ACC112 (cell line): ENCODE data around the gene CDC25C.

Source experiments
- H2AFZ ChIP-seq: fragments of 200-600 bp; sonication (generic); one replicate; pipeline ENCODE4 v1.6.0; 2017; ENCODE audit warnings: antibody characterized with exemption, low read length; ENCODE audit not compliant: unreplicated experiment
- H3K27ac ChIP-seq: fragments of 200-600 bp; sonication (generic); 2 replicates; pipeline ENCODE4 v1.5.1; 2014; ENCODE audit warnings: low read depth, mild to moderate bottlenecking, antibody characterized with exemption, low read length, moderate library complexity
- H3K27me3 ChIP-seq: fragments of 200-600 bp; sonication (generic); 2 replicates; pipeline ENCODE4 v1.6.1; 2014; ENCODE audit warnings: mild to moderate bottlenecking, antibody characterized with exemption, low read length, moderate library complexity, mixed read lengths; ENCODE audit not compliant: insufficient read depth
- H3K36me3 ChIP-seq: fragments of 200-600 bp; sonication (generic); 2 replicates; pipeline ENCODE4 v1.6.1; 2016; ENCODE audit warnings: mild to moderate bottlenecking, antibody characterized with exemption, low read length, moderate library complexity, mixed read lengths; ENCODE audit not compliant: insufficient read depth
- H3K4me1 ChIP-seq: fragments of 200-600 bp; sonication (generic); one replicate; pipeline ENCODE4 v1.6.1; 2016; ENCODE audit warnings: low read length, mixed read lengths; ENCODE audit not compliant: insufficient read depth, unreplicated experiment, control insufficient read depth
- H3K4me3 ChIP-seq: fragments of 200-600 bp; sonication (generic); 2 replicates; pipeline ENCODE4 v1.5.1; 2014; ENCODE audit warnings: mild to moderate bottlenecking, low read depth, low read length
- H3K79me2 ChIP-seq: fragments of 200-600 bp; sonication (generic); one replicate; pipeline ENCODE4 v1.6.0; 2016; ENCODE audit warnings: low read length; ENCODE audit not compliant: control insufficient read depth, unreplicated experiment, insufficient read depth

The CDC25C gene

DNA sequence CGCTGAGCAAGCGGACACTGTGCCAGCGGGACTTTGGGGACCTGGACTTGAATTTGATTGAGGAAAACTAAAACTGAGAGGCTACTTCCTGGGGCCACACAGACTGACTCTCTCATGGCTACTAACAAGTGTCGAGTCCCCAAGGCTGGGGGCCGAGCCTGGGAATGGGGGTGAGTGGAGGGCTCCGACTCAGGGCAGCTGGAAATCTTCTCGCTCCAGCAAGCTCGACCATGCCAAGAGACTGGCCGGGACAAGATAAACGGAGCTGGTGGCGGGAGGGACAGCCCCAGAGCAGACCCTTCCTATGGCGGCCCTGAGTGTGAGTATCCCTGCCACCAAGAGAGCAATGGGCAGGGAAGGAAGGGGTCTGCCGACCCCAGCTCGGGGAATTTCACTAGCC is 15.3 kb upstream of the CDC25C start:
- no peak overlapping the region for H3K4me3 ChIP-seq
- H3K27me3 ChIP-seq, result no peaks in the 10 kb centered on the region
- peaks cover 9% of the 10 kb centered on the region for H3K79me2 ChIP-seq
- H3K27ac ChIP-seq, result no peak overlapping the region
- peaks cover 52% of the 10 kb centered on the region for H3K36me3 ChIP-seq
- no peak overlapping the region for H2AFZ ChIP-seq
- peaks cover 24% of the 10 kb centered on the region for H3K4me1 ChIP-seq

DNA sequence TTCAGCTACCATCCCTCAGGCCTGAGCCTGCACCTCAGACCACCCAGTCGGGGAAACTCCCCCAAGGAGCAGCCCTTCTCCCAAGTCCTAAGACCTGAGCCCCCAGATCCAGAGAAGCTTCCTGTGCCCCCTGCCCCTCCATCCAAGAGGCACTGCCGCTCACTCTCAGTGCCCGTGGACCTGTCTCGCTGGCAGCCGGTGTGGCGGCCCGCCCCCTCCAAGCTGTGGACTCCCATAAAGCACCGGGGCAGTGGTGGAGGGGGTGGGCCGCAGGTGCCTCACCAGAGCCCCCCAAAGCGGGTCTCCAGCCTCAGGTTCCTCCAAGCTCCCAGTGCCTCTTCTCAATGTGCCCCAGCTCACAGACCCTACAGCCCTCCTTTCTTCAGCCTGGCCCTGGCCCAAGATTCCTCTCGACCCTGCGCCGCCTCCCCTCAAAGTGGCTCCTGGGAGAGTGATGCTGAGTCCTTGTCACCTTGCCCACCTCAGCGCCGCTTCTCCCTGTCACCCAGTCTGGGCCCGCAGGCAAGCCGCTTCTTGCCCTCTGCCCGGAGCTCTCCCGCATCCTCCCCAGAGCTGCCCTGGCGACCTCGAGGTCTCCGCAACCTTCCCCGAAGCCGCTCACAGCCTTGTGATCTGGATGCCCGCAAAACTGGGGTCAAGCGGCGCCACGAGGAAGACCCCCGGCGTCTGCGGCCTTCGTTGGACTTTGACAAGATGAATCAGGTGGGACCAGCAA is 13.5 kb upstream of the CDC25C start:
- Histone ChIP-seq H3K27me3 (no peaks in the 10 kb centered on the region), H2AFZ (no peak overlapping the region), H3K79me2 (peaks cover 27% of the 10 kb centered on the region), H3K4me3 (no peak overlapping the region), H3K27ac (no peak overlapping the region), H3K4me1 (peaks cover 14% of the 10 kb centered on the region), H3K36me3 (peaks cover 53% of the 10 kb centered on the region)

DNA sequence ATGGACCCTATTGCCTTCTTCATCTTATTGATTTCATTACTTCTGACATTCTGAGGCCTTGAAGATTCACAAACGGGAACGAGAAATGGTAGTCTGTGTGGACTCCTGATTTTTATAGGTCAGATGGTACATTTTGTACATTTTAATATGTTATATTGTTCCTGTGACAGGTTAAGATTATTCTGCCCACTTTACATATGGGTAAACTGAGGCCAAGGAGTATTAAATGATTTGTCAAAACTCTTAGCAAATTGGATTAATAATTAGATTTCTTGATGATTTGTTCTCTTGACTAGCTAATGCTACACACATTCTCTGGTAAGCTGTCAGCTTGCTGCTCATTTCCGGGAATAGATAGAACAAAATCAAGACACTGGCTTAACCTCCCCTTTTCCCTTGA is 8.4 kb upstream of the CDC25C start:
- peaks cover 21% of the 10 kb centered on the region for H3K36me3 ChIP-seq
- H3K79me2 ChIP-seq, result peaks cover 43% of the 10 kb centered on the region
- no peak overlapping the region for H3K27ac ChIP-seq
- peaks cover 22% of the 10 kb centered on the region for H3K4me1 ChIP-seq
- H3K4me3 ChIP-seq, result peak overlapping the region; percentile 98
- H3K27me3 ChIP-seq, result no peaks in the 10 kb centered on the region
- H2AFZ ChIP-seq, result no peak overlapping the region

DNA sequence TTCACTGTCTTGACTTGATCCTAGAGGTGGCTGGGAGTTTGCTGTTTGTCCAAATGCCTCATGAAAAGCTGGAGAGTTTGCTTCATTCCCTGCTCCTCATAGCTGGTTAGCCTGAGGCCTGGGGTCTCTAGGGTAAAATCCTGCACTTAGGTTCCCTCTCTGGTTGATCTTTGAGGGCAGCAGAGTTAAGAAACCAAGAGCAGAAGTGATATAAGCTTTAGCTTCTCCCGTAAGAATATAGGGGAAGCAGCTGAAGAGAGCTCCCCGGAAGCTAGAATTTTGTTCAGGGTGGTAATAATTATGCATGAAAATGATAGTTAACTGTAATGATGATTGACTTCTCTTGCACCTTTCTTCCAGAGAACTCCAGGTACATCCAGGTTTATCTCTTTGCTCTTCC is 7.9 kb upstream of the CDC25C start:
- H2AFZ ChIP-seq, result no peak overlapping the region
- H3K27ac ChIP-seq, result no peak overlapping the region
- peaks cover 43% of the 10 kb centered on the region for H3K79me2 ChIP-seq
- H3K4me3 ChIP-seq, result peak overlapping the region; percentile 98
- H3K36me3 ChIP-seq, result peaks cover 17% of the 10 kb centered on the region
- H3K4me1 ChIP-seq, result peaks cover 27% of the 10 kb centered on the region
- H3K27me3 ChIP-seq, result no peaks in the 10 kb centered on the region

DNA sequence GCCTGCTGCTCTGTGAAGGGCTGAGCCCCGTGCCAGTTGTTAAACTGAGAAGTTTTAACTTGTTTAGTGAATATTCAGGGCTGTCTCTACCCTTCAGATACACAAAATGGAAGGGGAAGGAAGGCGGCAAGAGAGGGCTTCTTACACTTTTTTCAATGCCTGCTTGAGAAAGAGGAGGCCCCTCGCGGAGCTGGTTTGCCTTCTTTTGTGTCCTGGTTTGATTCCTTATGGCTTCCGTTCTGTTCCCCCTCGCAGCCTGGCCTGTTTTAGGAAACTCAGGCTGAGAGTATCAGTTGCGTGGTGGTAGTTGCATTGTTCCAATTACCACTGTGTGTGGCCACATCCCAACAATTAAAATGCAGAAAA is 7.5 kb upstream of the CDC25C start:
- peaks cover 13% of the 10 kb centered on the region for H3K36me3 ChIP-seq
- no peaks in the 10 kb centered on the region for H3K27me3 ChIP-seq
- H3K27ac ChIP-seq, result peak overlapping the region; percentile 95; the same call in 1 of the 2 replicates
- peak overlapping the region; percentile 98 for H3K4me3 ChIP-seq
- peaks cover 27% of the 10 kb centered on the region for H3K4me1 ChIP-seq
- H2AFZ ChIP-seq, result no peak overlapping the region
- H3K79me2 ChIP-seq, result peaks cover 43% of the 10 kb centered on the region

DNA sequence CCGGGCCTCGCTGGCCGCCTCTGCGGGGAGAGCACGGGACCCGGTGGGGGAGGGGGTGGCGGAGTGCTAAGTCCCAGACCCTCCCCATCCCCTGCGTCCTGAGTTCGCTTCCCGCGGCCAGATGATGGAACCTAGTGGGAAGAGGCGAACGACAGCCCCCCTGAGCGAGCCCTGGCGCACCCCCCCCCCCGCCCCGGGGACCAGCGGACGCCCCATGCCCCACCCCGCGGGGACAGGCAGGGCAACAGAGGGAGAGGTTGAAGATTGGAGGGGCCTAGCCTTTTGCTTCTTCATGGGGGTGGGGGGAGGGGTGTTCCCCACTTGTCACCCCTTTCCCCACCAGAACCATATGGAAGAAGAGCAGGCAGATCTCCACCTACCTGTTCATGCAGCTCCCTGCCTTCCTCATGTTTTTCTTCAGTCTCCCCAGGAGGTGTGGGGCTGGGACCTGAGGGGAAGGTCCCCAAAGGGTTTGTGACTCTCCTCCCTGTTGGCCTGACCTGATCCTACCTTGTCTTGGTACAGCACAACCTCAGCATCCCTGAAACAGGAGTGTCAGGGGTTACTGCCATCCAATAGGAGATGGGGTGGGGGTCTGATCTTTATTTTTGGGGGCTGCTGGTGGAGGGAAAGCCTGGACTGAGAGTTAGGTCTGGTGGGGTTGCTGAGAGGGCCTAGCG is 6.9 kb upstream of the CDC25C start:
- Histone ChIP-seq H3K4me1 (peaks cover 27% of the 10 kb centered on the region), H3K4me3 (peak overlapping the region; percentile 98), H3K27ac (peak overlapping the region; percentile 95; the same call in 1 of the 2 replicates), H2AFZ (no peak overlapping the region), H3K27me3 (no peaks in the 10 kb centered on the region), H3K36me3 (peaks cover 8% of the 10 kb centered on the region; the same call in 1 of the 2 replicates), H3K79me2 (peaks cover 40% of the 10 kb centered on the region)

DNA sequence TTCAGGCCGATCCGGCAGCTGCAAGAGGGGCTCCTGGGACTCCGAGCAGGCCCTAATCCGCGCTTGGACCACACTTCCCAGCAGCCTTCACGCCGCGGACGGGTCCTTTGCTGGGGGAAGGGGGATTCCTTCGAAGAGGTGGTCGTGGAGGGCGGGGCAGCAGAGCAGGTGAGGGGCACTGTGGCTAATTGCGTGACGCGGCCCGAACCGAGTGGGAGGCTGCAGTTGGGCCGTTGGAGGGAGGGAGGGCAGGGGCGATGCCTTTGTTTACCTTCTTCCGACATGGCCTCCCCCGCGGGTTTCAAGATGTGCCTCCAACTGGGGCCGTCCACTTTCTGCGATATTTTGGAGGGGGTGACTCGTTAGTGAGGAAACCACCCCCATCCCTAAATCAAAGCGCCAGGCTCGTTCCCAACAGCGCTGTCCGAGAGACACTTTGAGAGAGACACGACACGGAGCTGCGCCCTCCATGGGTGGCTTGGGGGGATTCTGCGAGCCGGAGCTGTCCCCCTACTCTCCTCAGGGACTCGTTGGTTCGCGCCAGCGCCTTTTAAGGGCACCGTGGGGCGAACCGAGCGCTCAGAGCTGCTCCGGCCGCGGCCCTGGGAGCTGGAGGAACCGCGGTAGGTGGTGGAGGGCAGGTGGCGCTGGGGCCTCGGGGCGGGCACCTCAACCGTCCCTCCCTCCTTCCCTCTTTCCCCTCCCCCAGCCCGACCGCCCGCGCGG is 6.2 kb upstream of the CDC25C start, which contains the start of gene FAM53C:
Gene FAM53C, plus strand, starts transcription at position 582 of the 726 bp plus-strand sequence. CDS start 3,070 bp downstream, outside the sequence.
- H3K27me3 ChIP-seq, result no peaks in the 10 kb centered on the region
- H3K4me1 ChIP-seq, result peaks cover 27% of the 10 kb centered on the region
- H3K36me3 ChIP-seq, result peaks cover 6% of the 10 kb centered on the region; the same call in 1 of the 2 replicates
- H3K79me2 ChIP-seq, result peaks cover 38% of the 10 kb centered on the region
- peak within 1 kb of the TSS; percentile 95 for H3K27ac ChIP-seq
- peak within 1 kb of the TSS; percentile 98 for H3K4me3 ChIP-seq
- H2AFZ ChIP-seq, result peak within 1 kb of the TSS; percentile 80

DNA sequence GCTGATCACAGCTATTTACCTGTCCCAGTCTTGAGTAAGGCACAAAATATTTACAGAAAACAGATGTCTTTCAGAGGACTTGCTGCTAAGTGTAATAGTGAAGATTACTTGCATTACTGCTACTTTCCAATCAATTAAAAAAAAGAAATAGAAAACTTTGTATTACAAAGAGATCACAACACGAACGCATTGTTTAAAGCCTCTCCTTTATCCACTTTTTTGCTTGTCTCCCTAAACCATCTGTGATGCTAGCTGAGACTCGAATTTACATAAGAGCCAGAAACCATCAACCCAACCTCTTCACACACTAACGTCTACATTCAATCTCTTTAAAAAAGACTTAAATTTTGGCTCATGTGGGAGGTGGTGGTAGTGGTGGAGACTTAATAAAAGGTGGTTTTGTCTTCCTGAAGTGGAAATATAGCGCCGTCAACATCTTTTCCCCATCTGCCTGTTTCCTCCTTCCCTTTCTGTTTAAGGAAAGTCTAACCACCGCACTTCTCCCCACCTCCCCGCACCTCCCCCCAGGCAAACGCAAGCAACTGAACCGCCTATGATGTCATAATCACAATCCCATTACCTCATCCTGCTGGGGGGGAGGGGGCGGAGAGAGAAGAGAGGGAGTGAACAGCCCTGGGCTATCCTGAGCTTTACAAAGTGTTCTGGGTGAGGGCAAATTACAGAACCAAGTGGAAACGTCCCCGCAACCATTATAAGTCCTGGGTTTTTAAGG is 5.5 kb upstream of the CDC25C start:
- Histone ChIP-seq H3K4me1 (peaks cover 27% of the 10 kb centered on the region), H2AFZ (peak overlapping the region; percentile 80), H3K36me3 (peaks cover 6% of the 10 kb centered on the region; the same call in 1 of the 2 replicates), H3K27me3 (no peaks in the 10 kb centered on the region), H3K4me3 (peak overlapping the region; percentile 98), H3K27ac (peak overlapping the region; percentile 95), H3K79me2 (peaks cover 38% of the 10 kb centered on the region)

DNA sequence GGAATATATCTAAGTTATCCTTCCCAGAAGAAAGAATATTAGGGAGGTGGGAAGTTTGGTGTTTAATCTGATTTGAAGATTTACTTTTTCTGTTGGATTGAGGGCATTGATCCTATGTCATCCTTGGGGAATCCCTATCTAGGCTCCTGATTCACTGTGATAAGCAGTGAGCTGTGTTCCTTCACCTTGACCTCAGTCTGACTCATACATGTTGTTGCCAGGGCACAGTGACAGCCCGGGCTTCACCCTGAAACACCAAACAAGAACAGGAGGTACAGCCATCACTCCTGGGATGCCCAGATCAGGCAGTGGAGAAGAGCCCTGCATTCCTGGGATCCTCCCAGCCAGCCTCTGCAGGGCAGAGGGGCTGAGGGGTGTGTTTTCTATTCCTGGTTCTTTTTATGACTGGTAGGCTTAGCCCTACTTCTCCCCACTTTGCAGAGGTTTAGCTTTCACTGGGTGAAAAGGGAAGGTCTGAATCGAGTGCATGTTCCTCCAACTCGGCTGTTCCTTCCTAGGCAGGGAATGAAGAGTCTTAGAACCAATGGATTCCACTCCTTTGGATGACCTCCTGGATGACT is 3.4 kb upstream of the CDC25C start:
- H3K27me3 ChIP-seq, result no peaks in the 10 kb centered on the region
- peaks cover 27% of the 10 kb centered on the region for H3K79me2 ChIP-seq
- no peak overlapping the region for H3K4me3 ChIP-seq
- H3K36me3 ChIP-seq, result no peaks in the 10 kb centered on the region
- H3K4me1 ChIP-seq, result peaks cover 23% of the 10 kb centered on the region
- no peak overlapping the region for H3K27ac ChIP-seq
- H2AFZ ChIP-seq, result no peak overlapping the region
